Prostate gland (tissue), 2 donors: ENCODE results near the gene LRRC71.

Experiments
- POLR2A ChIP-seq: fragments of 450-650 bp; IDR thresholded peaks from one replicate; pipeline ENCODE4 v1.6.1; 2016; ENCODE audit warnings: antibody characterized with exemption, mild to moderate bottlenecking
- POLR2AphosphoS5 ChIP-seq: sonication (generic); formaldehyde crosslinking; IDR thresholded peaks from one replicate; pipeline ENCODE4 v1.6.1; 2017; ENCODE audit warnings: antibody characterized with exemption
- TF ChIP-seq, protein P1 (sequence below), 4 experiments: fragments of 200-600 bp in 2 of 4; fragments of 450-650 bp in 2 of 4; sonication (generic) in 2 of 4; IDR thresholded peaks; 1 replicate in 3 of 4; 2 replicates in 1 of 4; pipeline ENCODE4 v1.5.1; 2016 to 2019; ENCODE audit warnings: antibody characterized with exemption in 4 of 4, mild to moderate bottlenecking in 2 of 4, moderate library complexity in 2 of 4

DNA sequence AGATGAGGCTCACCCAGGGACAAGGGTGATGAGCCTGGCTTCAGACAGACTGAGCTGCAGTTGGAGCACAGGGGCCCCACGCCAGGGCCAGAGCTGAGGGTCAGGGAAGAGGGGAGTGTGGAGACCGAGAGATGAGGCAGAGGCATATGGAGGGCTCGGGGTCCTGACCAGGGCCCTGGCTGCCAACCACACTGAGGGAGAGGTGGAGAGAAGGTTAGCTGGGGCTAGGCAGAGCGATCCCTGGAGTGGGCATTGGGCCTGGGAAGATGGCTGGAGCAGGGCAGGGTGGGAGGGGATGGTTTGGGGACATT is 18.9 kb upstream of the LRRC71 start:
- TF ChIP-seq POLR2A (no peak), POLR2AphosphoS5 (no peak)
- TF ChIP-seq, protein P1, sequence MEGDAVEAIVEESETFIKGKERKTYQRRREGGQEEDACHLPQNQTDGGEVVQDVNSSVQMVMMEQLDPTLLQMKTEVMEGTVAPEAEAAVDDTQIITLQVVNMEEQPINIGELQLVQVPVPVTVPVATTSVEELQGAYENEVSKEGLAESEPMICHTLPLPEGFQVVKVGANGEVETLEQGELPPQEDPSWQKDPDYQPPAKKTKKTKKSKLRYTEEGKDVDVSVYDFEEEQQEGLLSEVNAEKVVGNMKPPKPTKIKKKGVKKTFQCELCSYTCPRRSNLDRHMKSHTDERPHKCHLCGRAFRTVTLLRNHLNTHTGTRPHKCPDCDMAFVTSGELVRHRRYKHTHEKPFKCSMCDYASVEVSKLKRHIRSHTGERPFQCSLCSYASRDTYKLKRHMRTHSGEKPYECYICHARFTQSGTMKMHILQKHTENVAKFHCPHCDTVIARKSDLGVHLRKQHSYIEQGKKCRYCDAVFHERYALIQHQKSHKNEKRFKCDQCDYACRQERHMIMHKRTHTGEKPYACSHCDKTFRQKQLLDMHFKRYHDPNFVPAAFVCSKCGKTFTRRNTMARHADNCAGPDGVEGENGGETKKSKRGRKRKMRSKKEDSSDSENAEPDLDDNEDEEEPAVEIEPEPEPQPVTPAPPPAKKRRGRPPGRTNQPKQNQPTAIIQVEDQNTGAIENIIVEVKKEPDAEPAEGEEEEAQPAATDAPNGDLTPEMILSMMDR (IDR thresholded peaks at IDR 0.05), result no peak
